M059J (cell line): ENCODE data around the gene BCAT1. TPM values are rescaled to one million over a fixed set of nuclear protein-coding genes. Genes with fewer than 3 reads are reported as not detected.
"Not testable (repeated sequence)": the region's sequence is repeated elsewhere in the genome, so short reads cannot be mapped to it uniquely, and the experiment has no call there.

Experiments
- DNase-seq: peaks from one replicate; pipeline ENCODE4 v3.0.0-alpha.2; 2012; ENCODE audit warnings: low read depth
- total RNA-seq: library from RNA; depleted of rRNA; stranded (reverse); fragments of >200 nt; shearing (Covaris generic); gene quantifications from 2 replicates; pipeline ENCODE4 v1.2.3, GENCODE V29; 2014

Gene BCAT1
- total RNA-seq, 1 experiment from 2014 or later, result 33.7 TPM

DNA sequence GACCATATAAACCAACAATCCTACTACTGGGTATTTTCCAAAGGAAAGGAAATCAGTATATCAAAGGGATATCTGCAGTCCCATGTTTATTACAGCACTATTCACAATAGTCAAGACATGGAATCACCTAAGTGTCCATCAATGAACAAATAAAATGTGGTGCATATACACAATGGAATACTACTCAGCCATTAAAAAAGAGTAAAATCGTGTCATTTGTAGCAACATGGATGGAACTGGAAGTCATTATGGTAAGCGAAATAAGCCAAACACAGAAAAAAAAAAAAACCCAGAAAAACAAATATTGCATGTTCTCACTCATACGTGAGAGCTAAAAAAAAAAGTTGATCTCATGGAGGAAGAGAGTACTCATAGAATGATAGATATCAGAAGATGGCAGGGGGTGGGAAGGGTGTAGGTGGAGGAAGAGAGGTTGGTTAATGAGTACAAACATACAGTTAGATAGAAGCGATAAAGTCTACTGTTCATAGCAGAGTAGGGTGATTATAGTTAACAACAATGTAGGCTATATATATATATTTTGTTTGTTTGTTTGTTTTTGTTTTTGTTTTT lies 49.3 kb downstream of the BCAT1 start:
- DNase-seq, result no peak

DNA sequence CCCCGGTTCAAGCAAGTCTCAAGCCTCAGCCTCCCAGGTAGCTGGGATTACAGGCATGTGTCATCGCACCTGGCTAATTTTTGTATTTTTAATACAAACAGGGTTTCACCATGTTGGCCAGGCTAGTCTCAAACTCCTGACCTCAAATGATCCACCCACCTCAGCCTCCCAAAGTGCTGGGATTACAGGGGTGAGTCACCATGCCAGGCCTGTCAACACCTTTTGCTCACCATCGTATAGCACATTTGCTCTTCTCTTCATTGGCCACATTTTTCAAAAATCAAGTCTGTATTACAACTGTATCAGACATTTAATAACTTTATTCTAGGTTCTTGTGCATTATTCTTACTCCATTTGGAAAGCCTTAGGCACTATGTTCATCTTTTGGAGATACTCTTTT lies 50.3 kb downstream of the BCAT1 start:
- DNase-seq, result peak; percentile 47

DNA sequence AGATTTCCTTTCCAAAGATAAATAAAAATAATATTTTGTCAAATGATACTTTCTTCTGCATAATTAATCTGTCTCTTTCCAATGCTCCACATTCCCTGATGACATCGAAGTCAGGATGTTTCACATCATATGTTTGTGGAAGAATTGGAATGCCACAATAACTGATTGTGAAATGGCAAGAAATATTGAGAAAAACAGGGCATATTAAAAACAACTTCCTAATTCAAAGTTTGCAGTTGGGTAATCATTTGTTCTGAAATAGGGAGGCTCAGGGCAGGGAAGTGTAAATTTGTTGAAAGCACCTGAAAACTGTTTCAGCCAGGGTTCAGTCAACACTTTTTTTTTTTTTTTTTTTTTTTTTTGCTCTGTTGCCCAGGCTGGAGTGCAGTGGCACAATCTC lies 50.7 kb downstream of the BCAT1 start:
- DNase-seq, result no peak

DNA sequence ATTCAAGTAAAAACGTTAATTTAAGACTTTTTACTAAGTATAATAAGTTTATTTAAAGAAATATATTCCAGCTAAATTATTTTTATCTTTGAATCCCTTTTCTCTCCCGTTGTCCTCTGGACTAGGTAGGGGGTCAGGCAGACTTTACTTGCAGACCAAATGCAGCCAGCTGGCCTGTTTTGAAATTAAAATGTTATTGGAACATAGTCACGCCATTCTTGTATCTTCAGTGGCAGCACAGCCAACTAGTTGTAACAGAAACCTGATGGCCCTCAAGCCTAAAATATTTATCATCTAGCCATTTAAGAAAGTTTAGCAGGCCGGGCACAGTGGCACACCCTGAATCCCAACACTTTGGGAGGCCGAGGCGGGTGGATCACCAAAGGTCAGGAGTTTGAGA lies 52.7 kb downstream of the BCAT1 start:
- no peak for DNase-seq

DNA sequence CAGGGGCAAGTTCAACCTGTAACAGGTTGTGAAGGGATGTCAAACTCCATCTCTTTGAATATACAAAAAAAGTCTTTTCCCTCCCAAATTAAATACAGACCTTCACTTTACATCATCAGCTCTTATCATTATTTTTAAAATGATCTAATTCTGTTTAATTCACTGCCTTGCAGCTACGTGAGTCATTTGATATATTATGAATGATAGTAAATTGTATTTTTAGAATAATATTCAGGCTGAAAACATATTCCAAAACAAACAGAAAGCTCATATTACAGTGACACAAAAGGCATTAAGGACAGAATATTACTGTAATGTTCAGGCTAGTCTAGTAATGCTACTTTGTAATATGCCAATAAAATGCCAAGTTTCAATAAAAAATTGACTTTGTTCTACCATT lies 53.3 kb downstream of the BCAT1 start:
- DNase-seq, result no peak

DNA sequence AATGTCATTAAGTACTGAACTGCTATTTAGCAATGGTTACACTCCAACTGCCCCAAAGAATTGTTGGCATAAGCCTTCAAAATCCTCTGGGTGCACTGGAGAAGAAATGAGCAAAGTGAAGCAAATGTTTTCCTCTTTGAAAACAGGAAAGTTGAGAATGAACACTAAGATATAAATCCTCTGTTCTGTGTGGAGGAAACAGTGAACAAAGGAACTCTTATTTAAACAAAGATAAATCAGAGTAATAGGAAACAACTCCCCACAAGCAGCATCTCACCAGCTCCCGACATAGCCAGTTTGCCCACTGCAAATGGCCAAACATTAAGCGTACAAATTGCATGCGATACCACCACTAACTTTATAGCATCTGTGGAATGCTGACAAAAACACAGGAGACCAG lies 54.0 kb downstream of the BCAT1 start:
- DNase-seq, result no peak

DNA sequence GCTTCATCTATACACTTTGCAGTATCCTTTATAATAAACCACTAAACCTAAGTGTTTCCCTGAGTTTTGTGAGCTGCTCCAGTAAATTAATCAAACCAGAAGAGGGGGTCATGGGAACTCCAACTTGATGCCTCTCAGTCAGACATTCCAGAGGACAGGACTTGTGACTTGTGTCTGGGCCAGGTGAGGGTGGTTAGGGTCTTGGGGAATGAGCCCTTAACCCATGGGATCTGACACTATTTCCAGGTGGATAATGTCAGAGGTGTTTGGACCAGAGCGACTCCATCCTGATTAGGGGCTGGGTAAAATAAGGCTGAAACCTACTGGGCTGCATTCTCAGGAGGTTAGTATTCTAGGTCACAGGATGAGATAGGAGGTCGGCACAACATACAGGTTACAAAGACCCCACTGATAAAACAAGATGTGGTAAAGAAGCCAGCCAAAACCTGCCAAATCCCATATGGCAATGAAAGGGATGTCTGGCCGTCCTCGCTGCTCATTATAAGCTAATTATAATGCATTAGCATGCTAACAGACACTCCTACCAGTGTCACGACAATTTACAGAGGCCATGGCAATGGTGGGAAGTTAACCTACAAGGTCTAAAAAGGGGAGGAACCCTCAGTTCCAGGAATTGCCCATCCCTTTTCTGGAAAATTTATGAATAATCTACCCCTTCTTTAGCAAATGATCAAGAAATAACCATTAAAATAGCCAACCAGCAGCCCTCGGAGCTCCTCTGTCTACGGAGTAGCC lies 58.7 kb downstream of the BCAT1 start:
- DNase-seq, result no peak

DNA sequence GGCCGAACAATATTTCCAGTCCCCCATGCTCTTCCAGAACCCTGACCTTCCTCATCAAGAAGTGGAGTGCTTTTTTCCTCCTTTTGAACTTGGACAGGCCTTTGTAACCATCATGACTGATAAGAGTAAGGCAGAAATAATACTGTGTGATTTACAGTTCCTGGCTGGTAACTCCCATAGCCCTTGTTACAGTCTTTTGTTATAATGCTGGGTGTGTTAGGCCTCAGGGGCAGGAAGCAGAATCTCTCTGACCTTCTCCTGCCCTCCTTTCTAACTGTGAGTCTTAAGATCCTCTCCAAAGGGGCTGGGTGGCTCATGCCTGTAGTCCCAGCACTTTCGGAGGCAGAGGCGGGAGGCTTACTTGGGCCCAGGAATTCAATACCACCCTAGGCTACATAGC lies 59.5 kb downstream of the BCAT1 start:
- no peak for DNase-seq

DNA sequence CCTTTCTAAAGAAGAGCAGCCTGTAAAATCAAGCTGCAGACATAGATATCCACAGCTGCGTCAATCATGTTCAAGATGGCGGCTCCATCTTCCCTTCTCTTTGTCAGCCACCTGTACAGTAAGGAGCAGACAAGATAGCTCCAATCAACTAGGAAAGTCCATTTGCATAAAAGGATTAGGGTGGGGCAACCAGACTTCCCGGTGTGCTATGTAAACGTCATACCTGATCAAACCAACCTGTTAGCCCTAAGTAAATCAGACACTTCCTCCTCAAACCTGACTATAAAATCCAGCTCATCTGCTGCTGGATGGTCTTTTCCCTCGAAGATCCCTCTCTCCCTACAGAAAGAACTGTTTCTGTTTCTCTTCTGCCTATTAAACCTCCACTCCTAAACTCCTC lies 60.1 kb downstream of the BCAT1 start:
- no peak for DNase-seq

DNA sequence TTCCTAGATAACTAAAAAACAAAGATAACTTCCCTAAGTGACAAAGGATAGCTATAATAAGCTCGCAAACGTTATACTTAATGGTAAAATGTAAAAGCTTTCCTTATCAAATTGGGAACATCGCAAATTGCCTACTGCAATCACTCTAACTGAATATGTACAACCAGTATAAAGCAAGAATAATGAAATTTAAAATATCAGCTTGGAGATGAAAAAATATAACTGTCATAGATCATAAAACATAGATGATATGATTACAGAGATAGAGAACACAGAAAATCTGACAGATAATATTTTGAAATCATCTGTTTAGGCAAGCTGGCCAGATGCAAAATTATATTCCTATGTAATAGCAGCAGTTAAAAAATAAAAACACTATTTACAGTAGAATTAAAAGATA lies 64.0 kb downstream of the BCAT1 start:
- no peak for DNase-seq

DNA sequence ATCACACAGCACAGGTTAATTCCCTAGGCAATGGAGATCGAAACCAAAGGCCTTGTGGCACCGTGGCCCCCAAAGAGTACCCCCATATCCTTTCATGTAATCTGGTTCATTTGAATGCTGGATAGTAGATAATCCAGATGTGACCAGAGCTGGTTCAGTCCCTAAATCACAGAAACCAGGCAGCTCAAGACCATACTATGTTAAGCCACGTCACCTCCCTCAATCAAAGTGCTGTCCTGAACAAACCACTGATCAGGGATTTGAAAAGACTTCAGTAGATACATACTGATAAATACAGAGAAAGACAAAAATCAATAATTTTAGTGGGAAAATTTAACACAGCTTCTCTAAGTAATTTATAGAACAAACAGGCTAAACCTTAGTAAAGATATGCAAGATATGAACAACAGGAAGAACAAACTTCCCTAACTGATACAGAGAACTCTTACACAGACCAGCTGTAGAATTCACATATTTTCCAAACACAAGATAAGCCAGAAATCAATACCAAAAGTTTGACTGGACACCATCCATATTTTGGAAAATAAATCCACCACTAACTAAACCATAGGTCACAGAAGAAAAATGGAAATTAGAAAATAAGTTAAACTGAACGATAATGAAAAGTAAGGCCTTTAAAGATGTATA lies 67.1 kb downstream of the BCAT1 start:
- no peak for DNase-seq

DNA sequence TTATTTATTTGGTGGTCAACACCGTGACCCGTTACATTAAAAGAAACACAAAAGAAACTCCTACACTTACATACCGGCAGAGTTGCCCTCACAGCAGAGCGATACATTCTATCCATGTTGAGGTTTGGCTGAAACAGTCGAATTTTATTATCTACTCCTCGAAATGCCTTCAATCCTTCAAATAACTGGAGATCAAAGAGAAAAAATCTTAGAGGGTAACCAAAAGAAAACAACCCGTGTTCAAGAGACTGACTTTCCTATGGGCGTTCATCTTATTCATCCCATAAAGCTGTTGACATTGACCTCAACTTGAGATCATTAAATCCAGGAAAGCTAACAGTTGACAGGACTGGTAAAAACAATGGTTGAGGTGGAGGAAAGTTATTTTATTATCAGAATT lies 67.7 kb downstream of the BCAT1 start:
- DNase-seq, result no peak

DNA sequence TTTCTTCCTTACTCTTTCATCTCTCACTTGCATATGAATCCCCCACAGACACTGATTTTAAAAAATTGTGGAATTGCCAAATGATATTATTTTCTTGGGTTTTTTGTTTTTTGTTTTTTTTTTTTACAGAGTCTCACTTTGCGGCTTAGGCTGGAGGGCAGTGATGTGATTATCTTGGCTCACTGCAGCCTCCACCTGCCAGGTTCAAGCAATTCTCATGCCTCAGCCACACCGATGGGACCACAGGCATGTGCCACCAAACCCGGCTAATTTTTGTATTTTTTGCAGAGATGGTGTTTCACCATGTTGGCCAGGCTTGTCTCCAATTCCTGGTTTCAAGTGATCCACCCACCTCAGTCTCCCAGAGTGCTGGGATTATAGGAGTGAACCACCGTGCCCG lies 68.2 kb downstream of the BCAT1 start:
- DNase-seq, result no peak

DNA sequence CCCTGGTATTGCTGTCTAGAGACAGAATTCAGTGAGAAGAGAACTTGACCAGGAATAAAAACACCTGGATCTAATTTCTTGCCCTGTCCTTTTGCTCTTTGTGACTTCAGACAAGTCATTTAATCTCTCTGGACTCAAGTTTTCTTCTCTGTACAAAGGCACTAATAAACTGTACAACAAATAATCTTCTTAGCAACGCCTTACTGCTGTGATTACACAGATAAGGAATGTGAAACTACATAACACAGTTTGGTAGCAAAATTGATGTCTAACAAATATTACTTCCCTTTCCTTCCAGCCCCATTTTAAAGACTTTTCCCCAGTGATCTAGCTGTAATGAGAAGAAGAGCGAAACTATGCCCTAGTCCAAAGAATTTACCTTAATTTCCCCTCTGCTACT lies 69.3 kb downstream of the BCAT1 start:
- DNase-seq, result no peak

DNA sequence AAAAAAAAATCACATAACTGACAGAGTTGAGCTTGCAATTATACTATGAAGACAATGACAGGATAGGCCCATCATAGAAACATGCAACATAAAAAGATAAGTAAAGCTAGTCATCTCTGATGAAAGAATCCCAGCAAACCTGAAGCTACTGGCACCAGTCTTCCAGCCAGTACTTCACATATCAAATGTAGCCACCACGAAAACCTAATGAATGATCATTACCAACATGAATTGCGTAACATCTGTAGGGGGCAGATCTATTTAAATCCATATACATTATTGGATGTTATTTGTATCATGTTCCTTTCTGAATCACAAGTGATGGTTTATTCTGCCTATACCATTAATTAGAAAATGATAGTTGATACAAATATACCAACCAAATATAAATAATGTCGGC lies 73.9 kb downstream of the BCAT1 start:
- DNase-seq, result no peak

DNA sequence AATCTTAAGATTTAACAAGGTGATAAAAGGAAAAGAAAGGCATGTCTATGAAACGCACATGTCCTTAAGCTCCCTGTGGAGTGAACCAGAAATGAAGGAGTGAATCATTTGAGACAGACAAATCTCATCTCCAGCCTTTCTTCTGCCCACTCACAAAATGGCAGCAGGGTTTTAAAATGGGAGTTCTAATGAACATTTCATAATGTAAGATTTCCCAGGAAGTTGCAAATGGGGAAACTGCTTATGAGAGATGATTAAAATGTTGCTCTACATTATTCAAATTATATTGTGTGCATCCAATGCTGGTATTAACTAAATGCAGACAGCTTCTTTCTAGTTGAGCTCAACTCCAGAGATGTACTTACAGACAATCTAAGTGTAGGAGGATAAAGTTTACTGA lies 76.7 kb downstream of the BCAT1 start:
- no peak for DNase-seq

DNA sequence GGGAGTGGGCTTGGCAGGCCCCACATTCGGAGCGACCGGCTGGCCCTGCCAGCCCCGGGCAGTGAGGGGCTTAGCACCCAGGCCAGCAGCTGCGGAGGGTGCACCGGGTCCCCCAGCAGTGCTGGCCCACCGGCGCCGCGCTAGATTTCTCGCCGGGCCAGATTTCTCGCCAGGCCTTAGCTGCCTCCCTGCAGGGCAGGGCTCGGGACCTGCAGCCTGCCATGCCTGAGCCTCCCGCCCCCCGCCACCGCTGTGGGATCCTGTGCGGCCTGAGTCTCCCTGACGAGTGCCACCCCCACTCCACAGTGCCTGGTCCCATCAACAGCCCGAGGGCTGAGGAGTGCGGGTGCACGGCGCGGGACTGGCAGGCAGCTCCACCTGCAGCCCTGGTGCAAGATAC lies 82.8 kb downstream of the BCAT1 start:
- not testable (repeated sequence) for DNase-seq

DNA sequence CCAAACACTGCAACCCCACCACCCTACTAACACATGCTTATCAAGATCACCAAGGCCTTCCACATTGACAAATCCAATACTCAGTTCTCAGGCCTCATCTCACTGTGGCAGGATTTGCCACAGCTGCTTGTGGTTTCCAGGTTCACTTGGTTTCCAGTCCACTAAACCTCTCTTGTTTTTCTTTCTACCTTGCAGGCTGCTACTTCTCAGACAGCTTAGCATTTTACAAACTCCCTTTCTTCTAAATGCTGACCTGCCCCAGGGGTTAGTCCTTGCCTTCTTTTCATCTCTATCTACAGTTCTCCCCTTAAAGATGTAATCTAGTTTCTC lies 84.1 kb downstream of the BCAT1 start:
- peak; percentile 83 for DNase-seq

DNA sequence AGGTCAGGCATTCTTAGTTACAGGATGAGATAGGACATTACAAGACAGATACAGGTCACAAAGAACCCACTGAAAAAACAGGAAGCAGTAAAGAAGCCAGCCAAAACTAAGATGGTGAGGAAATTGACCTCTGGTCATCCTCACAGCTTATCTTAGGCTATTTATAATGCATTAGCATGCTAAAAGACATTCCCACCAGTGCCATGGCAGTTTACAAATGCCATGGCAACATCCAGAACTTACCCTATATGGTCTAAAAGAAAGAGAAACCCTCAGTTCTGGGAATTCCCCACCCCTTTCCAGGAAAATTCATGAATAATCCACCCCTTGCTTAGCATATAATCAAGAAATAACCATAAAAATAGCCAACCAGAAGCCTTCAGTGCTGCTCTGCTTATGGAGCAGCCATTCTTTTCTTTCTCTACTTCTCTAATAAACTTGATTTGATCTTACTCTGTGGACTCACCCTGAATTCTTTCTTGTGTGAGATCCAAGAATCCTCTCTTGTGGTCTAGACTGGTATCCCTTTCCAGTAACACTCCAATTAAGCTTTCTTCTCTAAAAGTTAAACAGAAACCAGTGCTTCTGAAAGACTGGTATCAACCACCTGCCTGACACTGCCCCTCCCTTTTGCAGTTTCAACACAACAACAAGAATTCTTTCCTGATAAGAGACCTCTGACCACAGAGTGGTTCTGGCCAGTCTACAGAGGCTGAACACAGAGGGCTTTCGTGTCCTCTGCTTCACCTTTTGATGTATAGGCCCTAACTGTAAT lies 86.9 kb downstream of the BCAT1 start:
- peak; percentile 79 for DNase-seq

DNA sequence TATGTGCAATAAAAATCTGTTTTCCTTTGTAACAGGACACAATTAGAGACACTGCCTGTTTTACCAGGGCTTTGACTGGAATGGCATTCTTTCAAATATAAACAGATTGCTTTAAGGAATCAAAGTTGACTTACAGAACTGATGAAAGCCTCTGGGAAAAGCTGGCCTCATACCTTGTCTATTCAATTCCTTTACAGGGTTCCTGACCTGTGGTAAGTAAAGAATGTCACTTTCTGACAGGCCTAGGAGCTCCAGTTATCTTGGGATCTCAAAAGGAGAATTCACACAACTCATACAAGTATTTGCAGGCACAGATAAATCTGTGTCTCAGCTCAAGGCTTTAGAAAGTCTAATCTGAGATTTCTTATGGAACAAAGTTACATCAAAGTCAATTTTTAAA lies 88.4 kb downstream of the BCAT1 start:
- DNase-seq, result peak; percentile 80

DNA sequence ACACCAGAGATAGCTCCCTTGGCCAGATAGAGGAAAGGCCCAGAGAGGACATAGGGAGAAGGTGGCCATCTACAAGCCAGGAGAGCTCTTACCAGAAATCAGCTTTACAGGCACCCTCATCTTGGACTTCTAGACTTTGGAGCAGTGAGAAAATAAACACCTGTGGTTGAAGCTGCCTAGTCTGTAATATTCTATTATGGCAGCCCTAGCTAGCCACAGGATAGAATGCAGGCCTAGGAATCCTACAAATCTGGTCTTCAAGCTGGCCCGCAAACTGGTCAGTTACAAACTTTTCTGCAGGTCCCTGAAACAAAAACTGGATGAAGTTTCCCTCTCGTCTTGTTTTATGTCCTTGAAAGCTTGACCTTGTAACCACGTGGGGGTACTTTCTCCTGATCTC lies 92.4 kb downstream of the BCAT1 start:
- DNase-seq, result no peak

DNA sequence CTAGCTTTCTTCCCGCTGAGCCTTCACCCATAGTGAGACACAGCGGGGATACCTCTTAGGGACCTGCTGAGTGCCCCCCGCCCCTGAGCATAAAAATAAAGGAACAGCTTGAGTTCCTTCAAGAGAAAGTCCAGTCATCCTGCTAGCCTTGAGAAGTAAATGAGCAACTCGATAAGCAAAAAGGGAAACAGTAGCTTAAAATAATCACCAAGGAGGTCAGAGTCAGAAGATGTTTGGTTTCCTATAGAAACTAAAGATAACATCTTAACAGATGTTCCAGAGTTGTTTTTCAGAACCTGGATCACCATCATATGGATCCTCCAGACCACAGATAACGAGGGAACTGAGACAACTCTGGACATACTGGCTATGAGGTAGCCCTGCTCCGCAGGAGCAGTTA lies 94.0 kb downstream of the BCAT1 start:
- no peak for DNase-seq

DNA sequence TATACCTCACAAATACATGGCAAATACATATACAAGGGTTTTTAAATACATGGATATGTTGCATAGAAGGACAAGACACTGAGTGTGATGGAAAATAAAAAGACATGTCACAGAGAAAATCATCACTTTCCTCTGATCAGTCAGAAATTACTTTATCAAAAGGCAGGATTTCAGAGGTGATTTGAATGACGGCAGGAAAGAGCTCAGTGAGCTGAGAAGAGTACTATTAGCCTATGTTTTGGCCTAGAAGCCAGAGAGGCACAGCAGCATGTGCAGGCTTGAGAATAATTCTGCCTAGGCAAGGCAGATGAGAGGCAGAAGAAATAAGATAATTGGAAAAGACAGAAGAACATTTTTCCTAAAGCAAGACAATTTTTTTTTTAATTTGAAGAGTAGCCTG lies 94.9 kb downstream of the BCAT1 start:
- no peak for DNase-seq
